PFSK-1 (cell line): Measurements from ENCODE around the gene PTGER3.

Source experiments
- FOXP2 ChIP-seq: optimal IDR thresholded peaks from 2 replicates; pipeline ENCODE3; 2011; ENCODE audit warnings: borderline replicate concordance, control low read depth, inconsistent platforms; ENCODE audit not compliant: insufficient read depth; ENCODE audit errors: extremely low read length, extremely low read depth
- POLR2AphosphoS5 ChIP-seq: IDR thresholded peaks from 2 replicates; pipeline ENCODE4 v1.6.1; 2012; ENCODE audit warnings: low read depth, mild to moderate bottlenecking, control low read depth, low read length, moderate library complexity
- SIN3A ChIP-seq: IDR thresholded peaks from 2 replicates; pipeline ENCODE4 v1.6.1; 2012; ENCODE audit warnings: mild to moderate bottlenecking, low read length, moderate library complexity, borderline replicate concordance; ENCODE audit not compliant: insufficient read depth
- TAF1 ChIP-seq: IDR thresholded peaks from 2 replicates; pipeline ENCODE4 v1.6.1; 2012; ENCODE audit warnings: low read length, control low read depth, borderline replicate concordance; ENCODE audit not compliant: insufficient read depth
- TF ChIP-seq, protein P1 (sequence below), 2 experiments: IDR thresholded peaks; 2 replicates each; pipeline versions ENCODE4 v1.6.1 to v1.8.0; 2011 to 2012; ENCODE audit warnings: low read depth in 2 of 2, low read length in 2 of 2, control low read depth in 1 of 2, inconsistent platforms in 1 of 2, mild to moderate bottlenecking in 1 of 2, moderate library complexity in 1 of 2; ENCODE audit not compliant: insufficient read depth in 1 of 2

The PTGER3 gene

GRCh38 chr1:71019233-71019969 is 28.2 kb downstream of the PTGER3 start:
- TF ChIP-seq POLR2AphosphoS5 (no peak), SIN3A (no peak), FOXP2 (no peak), TAF1 (no peak)
- TF ChIP-seq, protein P1, sequence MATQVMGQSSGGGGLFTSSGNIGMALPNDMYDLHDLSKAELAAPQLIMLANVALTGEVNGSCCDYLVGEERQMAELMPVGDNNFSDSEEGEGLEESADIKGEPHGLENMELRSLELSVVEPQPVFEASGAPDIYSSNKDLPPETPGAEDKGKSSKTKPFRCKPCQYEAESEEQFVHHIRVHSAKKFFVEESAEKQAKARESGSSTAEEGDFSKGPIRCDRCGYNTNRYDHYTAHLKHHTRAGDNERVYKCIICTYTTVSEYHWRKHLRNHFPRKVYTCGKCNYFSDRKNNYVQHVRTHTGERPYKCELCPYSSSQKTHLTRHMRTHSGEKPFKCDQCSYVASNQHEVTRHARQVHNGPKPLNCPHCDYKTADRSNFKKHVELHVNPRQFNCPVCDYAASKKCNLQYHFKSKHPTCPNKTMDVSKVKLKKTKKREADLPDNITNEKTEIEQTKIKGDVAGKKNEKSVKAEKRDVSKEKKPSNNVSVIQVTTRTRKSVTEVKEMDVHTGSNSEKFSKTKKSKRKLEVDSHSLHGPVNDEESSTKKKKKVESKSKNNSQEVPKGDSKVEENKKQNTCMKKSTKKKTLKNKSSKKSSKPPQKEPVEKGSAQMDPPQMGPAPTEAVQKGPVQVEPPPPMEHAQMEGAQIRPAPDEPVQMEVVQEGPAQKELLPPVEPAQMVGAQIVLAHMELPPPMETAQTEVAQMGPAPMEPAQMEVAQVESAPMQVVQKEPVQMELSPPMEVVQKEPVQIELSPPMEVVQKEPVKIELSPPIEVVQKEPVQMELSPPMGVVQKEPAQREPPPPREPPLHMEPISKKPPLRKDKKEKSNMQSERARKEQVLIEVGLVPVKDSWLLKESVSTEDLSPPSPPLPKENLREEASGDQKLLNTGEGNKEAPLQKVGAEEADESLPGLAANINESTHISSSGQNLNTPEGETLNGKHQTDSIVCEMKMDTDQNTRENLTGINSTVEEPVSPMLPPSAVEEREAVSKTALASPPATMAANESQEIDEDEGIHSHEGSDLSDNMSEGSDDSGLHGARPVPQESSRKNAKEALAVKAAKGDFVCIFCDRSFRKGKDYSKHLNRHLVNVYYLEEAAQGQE (IDR thresholded peaks at IDR 0.05; ENCODE audit: insufficient read depth in 1 of 2, low read depth in 2 of 2, low read length in 2 of 2) = no peak

DNA sequence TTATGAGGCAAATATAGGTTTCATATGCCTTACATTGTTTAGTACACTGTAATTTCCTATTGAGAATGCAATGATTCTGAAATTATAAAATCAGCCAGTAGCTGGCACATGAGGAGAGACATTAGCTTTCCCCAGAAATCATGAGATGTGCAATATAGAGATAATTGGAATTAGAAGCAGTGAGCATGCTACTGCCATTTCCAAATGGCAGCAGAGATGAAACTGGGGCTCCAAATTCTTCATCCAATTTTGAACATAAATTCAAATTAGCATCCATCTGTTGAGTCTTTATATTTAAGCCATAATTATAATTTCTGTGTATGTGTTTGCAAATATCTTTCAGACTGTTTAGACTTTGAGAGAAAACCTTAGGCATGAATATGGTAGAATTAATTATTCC is 28.8 kb downstream of the PTGER3 start:
- TF ChIP-seq FOXP2 (no peak), TAF1 (no peak), POLR2AphosphoS5 (no peak), SIN3A (no peak)
- TF ChIP-seq, protein P1 (IDR thresholded peaks at IDR 0.05; ENCODE audit: insufficient read depth in 1 of 2, low read depth in 2 of 2, low read length in 2 of 2) = no peak

- TF ChIP-seq, protein P1 (IDR thresholded peaks at IDR 0.05; ENCODE audit: insufficient read depth in 1 of 2, low read depth in 2 of 2, low read length in 2 of 2) = no peak
- no peak for TF ChIP-seq POLR2AphosphoS5
- TF ChIP-seq SIN3A = no peak
- TF ChIP-seq FOXP2 = no peak
- no peak for TF ChIP-seq TAF1
These were observed 31.9 kb downstream of the PTGER3 start for GRCh38 chr1:71015745-71016144.

DNA sequence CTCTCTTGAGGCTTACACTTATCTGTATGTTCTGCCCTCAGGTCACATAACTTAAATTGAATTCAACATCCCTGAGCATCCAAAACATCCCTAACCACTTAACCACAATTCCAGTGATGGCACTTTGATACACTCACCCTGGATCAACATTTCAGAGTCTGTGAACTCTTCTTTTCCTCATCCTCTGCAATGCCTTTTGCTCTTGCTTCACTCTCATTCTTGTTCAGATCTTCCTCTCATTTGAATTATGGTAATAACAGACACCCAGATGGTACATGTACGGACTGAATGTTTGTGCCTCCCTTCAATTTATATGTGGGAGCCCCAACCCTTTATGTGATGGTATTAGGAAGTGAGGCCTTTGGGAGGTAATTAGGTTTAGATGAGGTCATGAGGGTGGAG is 33.4 kb downstream of the PTGER3 start:
- TF ChIP-seq, protein P1 (IDR thresholded peaks at IDR 0.05; ENCODE audit: insufficient read depth in 1 of 2, low read depth in 2 of 2, low read length in 2 of 2) = no peak
- no peak for TF ChIP-seq SIN3A
- TF ChIP-seq FOXP2 = no peak
- no peak for TF ChIP-seq POLR2AphosphoS5
- no peak for TF ChIP-seq TAF1
